H9 (cell line): Measurements from ENCODE around the gene BEGAIN. TPM values are rescaled to one million over a fixed set of nuclear protein-coding genes. Genes with fewer than 3 reads are reported as not detected.

ENCODE experiments used
- DNase-seq: peaks from one replicate; pipeline ENCODE4 v3.0.0-alpha.2; 2017
- H2AFZ ChIP-seq: one replicate; pipeline ENCODE4 v1.6.1; 2013; ENCODE audit warnings: mild to moderate bottlenecking, low read length, control low read depth, moderate library complexity
- H2AK5ac ChIP-seq: 2 replicates; pipeline ENCODE4 v1.6.1; 2013; ENCODE audit warnings: low read length, control low read depth, mixed read lengths; ENCODE audit not compliant: insufficient read length
- H2BK120ac ChIP-seq: one replicate; pipeline ENCODE4 v1.6.1; 2013; ENCODE audit warnings: low read depth, mild to moderate bottlenecking, low read length, control low read depth, inconsistent platforms; ENCODE audit not compliant: poor library complexity, severe bottlenecking
- H2BK12ac ChIP-seq: 2 replicates; pipeline ENCODE4 v1.6.1; 2013; ENCODE audit warnings: low read length, control low read depth, mixed read lengths, low read depth; ENCODE audit not compliant: insufficient read length
- H2BK15ac ChIP-seq: 2 replicates; pipeline ENCODE4 v1.6.1; 2013; ENCODE audit warnings: low read depth, low read length, control low read depth
- H2BK20ac ChIP-seq: one replicate; pipeline ENCODE4 v1.6.1; 2013; ENCODE audit warnings: low read depth, mild to moderate bottlenecking, low read length, control low read depth, inconsistent platforms; ENCODE audit not compliant: poor library complexity, severe bottlenecking
- H2BK5ac ChIP-seq: 2 replicates; pipeline ENCODE4 v1.6.1; 2013; ENCODE audit warnings: low read length, control low read depth, mixed read lengths; ENCODE audit not compliant: insufficient read length
- H3K14ac ChIP-seq: 2 replicates; pipeline ENCODE4 v1.6.1; 2013; ENCODE audit warnings: low read length, control low read depth; ENCODE audit not compliant: insufficient read depth
- H3K18ac ChIP-seq: 2 replicates; pipeline ENCODE4 v1.6.1; 2013; ENCODE audit warnings: low read depth, mild to moderate bottlenecking, mixed read lengths, low read length, control low read depth; ENCODE audit not compliant: insufficient read length
- H3K23ac ChIP-seq: 2 replicates; pipeline ENCODE4 v1.6.1; 2013; ENCODE audit warnings: low read length, control low read depth, mixed read lengths, low read depth; ENCODE audit not compliant: insufficient read length
- H3K23me2 ChIP-seq: 2 replicates; pipeline ENCODE4 v1.6.1; 2013; ENCODE audit warnings: low read depth, mild to moderate bottlenecking, mixed read lengths, low read length, control low read depth; ENCODE audit not compliant: insufficient read length, poor library complexity, severe bottlenecking
- H3K27ac ChIP-seq: 2 replicates; pipeline ENCODE4 v1.5.1; 2013; ENCODE audit warnings: low read length, control low read depth, mixed read lengths, low read depth; ENCODE audit not compliant: insufficient read length
- H3K27me3 ChIP-seq: 2 replicates; pipeline ENCODE4 v1.6.1; 2013; ENCODE audit warnings: low read length, control low read depth, inconsistent platforms; ENCODE audit not compliant: insufficient read depth
- H3K4ac ChIP-seq: 2 replicates; pipeline ENCODE4 v1.6.1; 2013; ENCODE audit warnings: low read depth, mild to moderate bottlenecking, control low read depth, inconsistent platforms, low read length, moderate library complexity
- H3K4me1 ChIP-seq: 2 replicates; pipeline ENCODE4 v1.6.1; 2013; ENCODE audit warnings: low read length, control low read depth, inconsistent platforms; ENCODE audit not compliant: insufficient read depth
- H3K4me2 ChIP-seq: 2 replicates; pipeline ENCODE4 v1.6.1; 2013; ENCODE audit warnings: low read length, control low read depth, mixed read lengths; ENCODE audit not compliant: insufficient read length, insufficient read depth
- H3K56ac ChIP-seq: 2 replicates; pipeline ENCODE4 v1.6.1; 2013; ENCODE audit warnings: low read depth, mild to moderate bottlenecking, mixed read lengths, low read length, control low read depth; ENCODE audit not compliant: insufficient read length
- H3K79me1 ChIP-seq: 2 replicates; pipeline ENCODE4 v1.6.1; 2013; ENCODE audit warnings: low read depth, mild to moderate bottlenecking, moderate library complexity, low read length, control low read depth, inconsistent platforms; ENCODE audit not compliant: insufficient read depth, poor library complexity, severe bottlenecking
- H3K79me2 ChIP-seq: 2 replicates; pipeline ENCODE4 v1.6.1; 2013; ENCODE audit warnings: low read length, control low read depth, inconsistent platforms; ENCODE audit not compliant: insufficient read depth
- H3K9ac ChIP-seq: 2 replicates; pipeline ENCODE4 v1.6.1; 2013; ENCODE audit warnings: low read length, control low read depth, mixed read lengths; ENCODE audit not compliant: insufficient read length; ENCODE audit errors: extremely low read depth
- H3K9me3 ChIP-seq: one replicate; pipeline ENCODE4 v1.6.1; 2013; ENCODE audit warnings: low read depth, low read length, inconsistent platforms; ENCODE audit not compliant: control insufficient read depth
- H3T11ph ChIP-seq: one replicate; pipeline ENCODE4 v1.6.1; 2013; ENCODE audit warnings: mild to moderate bottlenecking, low read length, control low read depth, inconsistent platforms
- H4K20me1 ChIP-seq: one replicate; pipeline ENCODE4 v1.6.1; 2013; ENCODE audit not compliant: control insufficient read depth, insufficient read length, insufficient read depth
- H4K5ac ChIP-seq: 2 replicates; pipeline ENCODE4 v1.6.1; 2013; ENCODE audit warnings: low read depth, mild to moderate bottlenecking, mixed read lengths, low read length, control low read depth; ENCODE audit not compliant: insufficient read length
- H4K8ac ChIP-seq: replicated peaks from 2 replicates; pipeline ENCODE4 v1.6.1; 2013; ENCODE audit warnings: low read length, control low read depth, mixed read lengths, low read depth; ENCODE audit not compliant: insufficient read length
- H4K91ac ChIP-seq: 2 replicates; pipeline ENCODE4 v1.6.1; 2013; ENCODE audit warnings: low read depth, mild to moderate bottlenecking, moderate library complexity, mixed read lengths, low read length, control low read depth; ENCODE audit not compliant: insufficient read length
- H3K27ac Mint-ChIP-seq, 3 experiments: 2 replicates in 2 of 3; 3 replicates in 1 of 3; pipeline ENCODE4 v1.8.0; 2020 to 2021; ENCODE audit warnings: mixed read lengths in 3 of 3, mild to moderate bottlenecking in 1 of 3, moderate library complexity in 1 of 3
- H3K27me3 Mint-ChIP-seq: 2 replicates; pipeline ENCODE4 v1.8.0; 2021; ENCODE audit warnings: low read depth, mild to moderate bottlenecking, moderate library complexity, mixed read lengths
- H3K36me3 Mint-ChIP-seq, 3 experiments: 2 replicates in 2 of 3; 3 replicates in 1 of 3; pipeline ENCODE4 v1.8.0; 2020 to 2021; ENCODE audit warnings: low read depth in 3 of 3, mixed read lengths in 3 of 3; ENCODE audit not compliant: insufficient read depth in 1 of 3
- H3K4me1 Mint-ChIP-seq, 2 experiments: 2 replicates each; pipeline ENCODE4 v1.8.0; 2020; ENCODE audit warnings: mixed read lengths in 2 of 2
- H3K4me3 Mint-ChIP-seq, 2 experiments: 2 replicates in 1 of 2; 3 replicates in 1 of 2; pipeline ENCODE4 v1.8.0; 2020 to 2021; ENCODE audit warnings: mild to moderate bottlenecking in 2 of 2, mixed read lengths in 2 of 2, moderate library complexity in 1 of 2
- H3K9me3 Mint-ChIP-seq, 2 experiments: 2 replicates in 1 of 2; 3 replicates in 1 of 2; pipeline ENCODE4 v1.8.0; 2020; ENCODE audit warnings: mild to moderate bottlenecking in 2 of 2, mixed read lengths in 2 of 2, moderate library complexity in 1 of 2
- WGBS: extraction: QIAGEN DNeasy Blood & Tissue Kit; methylation state at CpG from one replicate; pipeline ENCODE4 v1.1.7; 2013; ENCODE audit warnings: missing lambda C conversion rate, low lambda C conversion rate, mixed read lengths; ENCODE audit not compliant: insufficient read length; ENCODE audit errors: extremely low coverage; 5-methylcytosine and 5-hydroxymethylcytosine counted together
- total RNA-seq: library from RNA; stranded (reverse); gene quantifications from 2 replicates; pipeline ENCODE4 v1.2.1, GENCODE V29; 2021
- TF ChIP-seq, protein P1 (sequence below): fragments of 200-600 bp; sonication (generic); conservative IDR thresholded peaks from 3 replicates; pipeline ENCODE4 v1.8.0; 2021; ENCODE audit warnings: antibody characterized with exemption, mild to moderate bottlenecking

Gene BEGAIN
- total RNA-seq, 1 experiment from 2014 or later = 2.6 TPM

DNA sequence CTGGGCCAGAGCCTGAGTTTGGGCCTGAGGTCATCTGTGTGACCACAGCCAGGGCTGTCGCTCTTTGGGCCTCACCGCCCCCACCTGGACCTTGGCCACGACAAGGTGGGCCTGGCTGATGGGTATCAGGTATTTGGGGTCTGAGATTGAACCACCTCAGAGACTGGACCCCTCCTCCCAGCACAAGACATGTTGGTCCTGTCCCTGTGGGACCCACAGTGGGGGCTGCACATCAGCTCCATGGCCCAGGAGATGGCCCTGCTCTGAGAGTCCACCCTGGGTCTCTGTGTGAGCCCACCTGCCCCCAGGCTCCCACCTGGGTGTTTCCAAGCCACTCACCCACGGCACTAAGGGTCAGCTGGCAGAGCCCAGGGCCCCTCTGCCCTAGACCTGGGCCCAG lies 20.6 kb downstream of the BEGAIN start:
- H4K20me1 ChIP-seq = no peaks in the 10 kb centered on the region
- no peak overlapping the region for H4K91ac ChIP-seq
- H3K27me3 Mint-ChIP-seq = peaks cover 80% of the 10 kb centered on the region
- H3K4me3 Mint-ChIP-seq = peak overlapping the region; percentile 57 to 77; a peak in 3 of 5 replicates
- H3K27me3 ChIP-seq = peaks cover 15% of the 10 kb centered on the region
- H4K8ac ChIP-seq = no peak overlapping the region
- no peak overlapping the region for H2BK20ac ChIP-seq
- H3K4me1 ChIP-seq = 0 out of 2 replicates have a peak, but pooled peaks cover 2% of the 10 kb centered on the region
- TF ChIP-seq, protein P1, sequence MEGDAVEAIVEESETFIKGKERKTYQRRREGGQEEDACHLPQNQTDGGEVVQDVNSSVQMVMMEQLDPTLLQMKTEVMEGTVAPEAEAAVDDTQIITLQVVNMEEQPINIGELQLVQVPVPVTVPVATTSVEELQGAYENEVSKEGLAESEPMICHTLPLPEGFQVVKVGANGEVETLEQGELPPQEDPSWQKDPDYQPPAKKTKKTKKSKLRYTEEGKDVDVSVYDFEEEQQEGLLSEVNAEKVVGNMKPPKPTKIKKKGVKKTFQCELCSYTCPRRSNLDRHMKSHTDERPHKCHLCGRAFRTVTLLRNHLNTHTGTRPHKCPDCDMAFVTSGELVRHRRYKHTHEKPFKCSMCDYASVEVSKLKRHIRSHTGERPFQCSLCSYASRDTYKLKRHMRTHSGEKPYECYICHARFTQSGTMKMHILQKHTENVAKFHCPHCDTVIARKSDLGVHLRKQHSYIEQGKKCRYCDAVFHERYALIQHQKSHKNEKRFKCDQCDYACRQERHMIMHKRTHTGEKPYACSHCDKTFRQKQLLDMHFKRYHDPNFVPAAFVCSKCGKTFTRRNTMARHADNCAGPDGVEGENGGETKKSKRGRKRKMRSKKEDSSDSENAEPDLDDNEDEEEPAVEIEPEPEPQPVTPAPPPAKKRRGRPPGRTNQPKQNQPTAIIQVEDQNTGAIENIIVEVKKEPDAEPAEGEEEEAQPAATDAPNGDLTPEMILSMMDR = no peak
- no peak overlapping the region for H2AFZ ChIP-seq
- H3T11ph ChIP-seq = no peak overlapping the region
- no peak overlapping the region for H3K27ac Mint-ChIP-seq
- no peak overlapping the region for H3K18ac ChIP-seq
- H3K9ac ChIP-seq = no peak overlapping the region
- H3K14ac ChIP-seq = no peak overlapping the region
- peak overlapping the region; percentile 42 for H3K4me2 ChIP-seq
- H2BK5ac ChIP-seq = no peak overlapping the region
- H3K79me1 ChIP-seq = no peaks in the 10 kb centered on the region
- no peak overlapping the region for H2AK5ac ChIP-seq
- WGBS = no CpG with 5 or more reads among the region's 4 CpGs
- H3K4me1 Mint-ChIP-seq = peaks cover 6 to 16% of the 10 kb centered on the region in 2 experiments; a peak in 3 of 4 replicates
- no peak overlapping the region for H3K27ac ChIP-seq
- H2BK15ac ChIP-seq = no peak overlapping the region
- H2BK120ac ChIP-seq = no peak overlapping the region
- no peak overlapping the region for H3K4ac ChIP-seq
- H4K5ac ChIP-seq = no peak overlapping the region
- H3K9me3 ChIP-seq = no peaks in the 10 kb centered on the region
- no peak overlapping the region for H3K23ac ChIP-seq
- no peaks in the 10 kb centered on the region; a peak in 1 of 7 replicates for H3K36me3 Mint-ChIP-seq
- H2BK12ac ChIP-seq = no peak overlapping the region
- H3K79me2 ChIP-seq = no peaks in the 10 kb centered on the region
- H3K23me2 ChIP-seq = peaks cover 8% of the 10 kb centered on the region
- DNase-seq = no peak
- no peak overlapping the region for H3K56ac ChIP-seq
- H3K9me3 Mint-ChIP-seq = no peaks in the 10 kb centered on the region
